HEK293T (cell line): Measurements from ENCODE around the gene FOXRED2.

Experiments
- ARNT ChIP-seq: fragments of 450-650 bp; IDR thresholded peaks from 2 replicates; pipeline ENCODE4 v1.6.1; 2017; ENCODE audit warnings: mild to moderate bottlenecking
- BHLHE40 ChIP-seq: fragments of 450-650 bp; IDR thresholded peaks from 2 replicates; pipeline ENCODE4 v1.6.1; 2016; ENCODE audit warnings: mild to moderate bottlenecking, moderate library complexity, borderline replicate concordance
- CTBP1 ChIP-seq: fragments of 450-650 bp; IDR thresholded peaks from 2 replicates; pipeline ENCODE4 v1.6.1; 2016; ENCODE audit warnings: borderline replicate concordance
- ELF4 ChIP-seq: fragments of 450-650 bp; IDR thresholded peaks from 2 replicates; pipeline ENCODE4 v1.6.1; 2017; ENCODE audit warnings: antibody characterized with exemption
- FOXA1 ChIP-seq: fragments of 450-650 bp; IDR thresholded peaks from 2 replicates; pipeline ENCODE4 v1.6.1; 2016; ENCODE audit warnings: mild to moderate bottlenecking
- FOXK2 ChIP-seq: fragments of 450-650 bp; IDR thresholded peaks from 2 replicates; pipeline ENCODE4 v1.6.1; 2016; ENCODE audit warnings: mild to moderate bottlenecking
- FOXM1 ChIP-seq: fragments of 450-650 bp; IDR thresholded peaks from 2 replicates; pipeline ENCODE4 v1.6.1; 2017; ENCODE audit warnings: mild to moderate bottlenecking, borderline replicate concordance
- HDGF ChIP-seq: fragments of 450-650 bp; IDR thresholded peaks from 2 replicates; pipeline ENCODE4 v1.6.1; 2017; ENCODE audit warnings: antibody characterized with exemption, borderline replicate concordance
- LEF1 ChIP-seq: fragments of 450-650 bp; IDR thresholded peaks from 2 replicates; pipeline ENCODE4 v1.6.1; 2017; ENCODE audit warnings: mild to moderate bottlenecking, borderline replicate concordance
- SUZ12 ChIP-seq: fragments of 450-650 bp; IDR thresholded peaks from 2 replicates; pipeline ENCODE4 v1.6.1; 2016; ENCODE audit warnings: mild to moderate bottlenecking
- TARDBP ChIP-seq: fragments of 450-650 bp; IDR thresholded peaks from 2 replicates; pipeline ENCODE4 v1.6.1; 2016
- ZNF384 ChIP-seq: fragments of 450-650 bp; IDR thresholded peaks from 2 replicates; pipeline ENCODE4 v1.6.1; 2016

DNA sequence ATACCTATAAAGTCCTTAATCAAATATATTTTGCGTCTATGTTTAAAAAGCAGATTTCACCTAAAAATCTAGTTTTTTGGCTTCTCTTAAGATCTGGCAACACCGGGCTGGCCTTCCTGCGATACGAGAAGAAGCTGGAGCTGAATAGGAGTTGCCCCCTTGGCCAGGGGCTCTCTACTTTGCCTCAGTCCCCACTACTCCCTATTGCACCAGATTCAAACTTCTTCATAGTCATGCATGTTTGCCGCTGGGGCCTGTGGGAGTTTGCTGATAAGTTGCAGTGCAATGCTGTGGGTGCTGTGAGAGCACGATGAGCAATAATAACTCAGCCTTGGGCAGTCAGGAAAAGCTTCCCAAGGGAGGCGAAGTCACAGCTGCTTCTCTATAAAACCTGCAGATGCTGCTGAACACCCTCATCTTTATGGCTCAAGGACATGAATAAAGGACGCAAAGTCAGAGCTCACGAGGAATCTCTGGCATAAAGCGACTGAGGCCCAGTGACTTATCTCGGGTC lies 37.3 kb upstream of the FOXRED2 start:
- TF ChIP-seq SUZ12: no peak
- TF ChIP-seq FOXM1: no peak
- TF ChIP-seq BHLHE40: no peak
- TF ChIP-seq ARNT: no peak
- TF ChIP-seq ELF4: no peak
- TF ChIP-seq ZNF384: no peak
- no peak for TF ChIP-seq LEF1
- TF ChIP-seq FOXA1: no peak
- no peak for TF ChIP-seq TARDBP
- no peak for TF ChIP-seq FOXK2
- no peak for TF ChIP-seq HDGF
- no peak for TF ChIP-seq CTBP1
